Activated T-helper 17 cell treated with anti-CD3 and anti-CD28 coated beads, Interleukin-2, amount 50 U/mL, for 72 hours (primary cell): ENCODE data around the gene CREM. TPM values are rescaled to one million over a fixed set of nuclear protein-coding genes. Genes with fewer than 3 reads are reported as not detected.

Source experiments
- ATAC-seq: fragments of 150-1000 bp; cut with Tn5 transposase; replicated peaks from 2 replicates; pipeline ENCODE4 v1.10.0; 2021; ENCODE audit warnings: mild to moderate bottlenecking, moderate library complexity
- H3K27ac Mint-ChIP-seq: one replicate; pipeline ENCODE4 v1.8.0; 2022; ENCODE audit warnings: mixed read lengths
- H3K27me3 Mint-ChIP-seq: one replicate; pipeline ENCODE4 v1.8.0; 2022; ENCODE audit warnings: mixed read lengths
- H3K36me3 Mint-ChIP-seq: one replicate; pipeline ENCODE4 v1.8.0; 2022; ENCODE audit warnings: low read depth, mild to moderate bottlenecking, mixed read lengths
- H3K4me1 Mint-ChIP-seq: one replicate; pipeline ENCODE4 v1.8.0; 2022; ENCODE audit warnings: mixed read lengths
- H3K4me3 Mint-ChIP-seq: one replicate; pipeline ENCODE4 v1.8.0; 2022; ENCODE audit warnings: mild to moderate bottlenecking, mixed read lengths
- H3K9me3 Mint-ChIP-seq: one replicate; pipeline ENCODE4 v1.8.0; 2022; ENCODE audit warnings: mixed read lengths
- total RNA-seq, 2 donors: library from RNA; stranded (reverse); gene quantifications; one replicate each; pipeline ENCODE4 v1.2.3, GENCODE V29; 2022

Gene CREM
- total RNA-seq, 2 donors from 2014 or later: 126 to 150 TPM

DNA sequence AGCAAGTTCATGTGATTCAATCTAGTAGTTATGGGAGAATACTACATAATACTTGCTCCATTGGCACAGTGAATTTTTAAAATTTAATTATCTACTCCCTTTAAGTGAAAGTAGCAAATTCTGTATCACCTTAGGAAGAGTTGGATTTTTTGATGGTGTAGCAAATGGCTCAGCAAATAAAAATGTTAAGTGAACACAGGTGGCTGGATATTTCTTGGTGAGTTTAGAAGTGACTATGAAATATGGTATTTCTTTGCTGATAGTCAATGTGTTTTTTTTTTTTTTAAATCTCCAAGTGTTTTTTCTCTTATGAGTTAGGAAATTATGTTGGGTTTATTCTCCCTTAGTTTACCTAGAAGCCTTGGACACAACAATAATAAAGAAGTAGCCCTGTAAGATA lies 67.8 kb downstream of the CREM start:
- no peak for ATAC-seq
- H3K4me1 Mint-ChIP-seq: peaks cover 13% of the 10 kb centered on the region
- peaks cover 54% of the 10 kb centered on the region for H3K36me3 Mint-ChIP-seq
- H3K9me3 Mint-ChIP-seq: no peaks in the 10 kb centered on the region
- peak overlapping the region; percentile 93 for H3K27ac Mint-ChIP-seq
- peak overlapping the region; percentile 87 for H3K4me3 Mint-ChIP-seq
- H3K27me3 Mint-ChIP-seq: no peaks in the 10 kb centered on the region

- H3K27me3 Mint-ChIP-seq: no peaks in the 10 kb centered on the region
- ATAC-seq: peak; percentile 31
- H3K4me3 Mint-ChIP-seq: peak overlapping the region; percentile 87
- H3K9me3 Mint-ChIP-seq: no peaks in the 10 kb centered on the region
- peaks cover 13% of the 10 kb centered on the region for H3K4me1 Mint-ChIP-seq
- peak overlapping the region; percentile 93 for H3K27ac Mint-ChIP-seq
- H3K36me3 Mint-ChIP-seq: peaks cover 58% of the 10 kb centered on the region
Observed at GRCh38 chr10:35194906-35195305, 68.3 kb downstream of the CREM start.

DNA sequence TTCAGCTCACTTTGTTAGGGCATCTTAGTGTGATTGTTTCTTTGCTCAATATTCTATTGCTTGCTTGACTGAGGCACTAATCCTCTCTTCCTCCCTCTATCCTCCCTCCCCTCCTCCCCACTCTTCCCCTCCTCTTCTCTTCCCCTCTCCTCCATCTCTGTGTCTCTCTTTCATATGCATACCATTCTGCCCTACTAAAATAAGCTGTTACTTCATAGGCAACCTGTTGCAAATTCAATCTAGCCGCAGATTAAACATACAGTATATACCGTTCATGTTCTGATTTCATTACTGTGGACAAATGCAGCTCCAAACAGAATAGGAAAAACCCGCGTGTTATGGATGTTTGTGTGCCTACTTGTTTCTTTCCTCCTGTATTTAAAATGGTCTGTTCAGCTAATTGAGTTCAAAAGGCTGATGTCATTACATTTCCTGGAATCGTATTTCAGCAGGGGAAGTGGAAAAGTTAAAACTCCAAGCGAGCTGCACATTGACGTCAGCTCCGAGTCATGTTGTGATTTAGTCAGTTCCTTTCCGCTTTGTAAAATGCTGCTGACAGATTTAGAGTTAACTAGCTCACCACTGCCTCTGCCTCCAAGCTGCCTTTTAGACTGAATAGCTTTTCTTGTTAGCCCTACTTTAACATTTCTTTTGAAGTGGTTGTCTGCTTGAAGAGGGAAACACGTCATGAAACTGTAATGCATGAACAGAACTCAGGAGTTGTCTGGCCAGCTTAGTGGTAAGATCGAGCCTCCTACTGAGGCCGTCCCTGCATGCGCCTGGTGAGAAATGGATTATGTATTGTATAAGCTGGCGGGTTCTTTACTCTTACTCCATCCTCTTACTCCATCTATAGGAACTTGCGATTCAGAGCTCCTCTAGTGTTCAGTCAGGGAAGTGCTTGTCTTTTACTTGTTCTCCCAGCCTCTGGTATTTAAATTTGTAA lies 69.0 kb downstream of the CREM start:
- Mint-ChIP-seq H3K36me3 (peaks cover 65% of the 10 kb centered on the region), H3K27ac (peak overlapping the region; percentile 93), H3K4me1 (peaks cover 18% of the 10 kb centered on the region), H3K4me3 (peak overlapping the region; percentile 87), H3K9me3 (no peaks in the 10 kb centered on the region), H3K27me3 (no peaks in the 10 kb centered on the region)
- peak; percentile 88 for ATAC-seq

DNA sequence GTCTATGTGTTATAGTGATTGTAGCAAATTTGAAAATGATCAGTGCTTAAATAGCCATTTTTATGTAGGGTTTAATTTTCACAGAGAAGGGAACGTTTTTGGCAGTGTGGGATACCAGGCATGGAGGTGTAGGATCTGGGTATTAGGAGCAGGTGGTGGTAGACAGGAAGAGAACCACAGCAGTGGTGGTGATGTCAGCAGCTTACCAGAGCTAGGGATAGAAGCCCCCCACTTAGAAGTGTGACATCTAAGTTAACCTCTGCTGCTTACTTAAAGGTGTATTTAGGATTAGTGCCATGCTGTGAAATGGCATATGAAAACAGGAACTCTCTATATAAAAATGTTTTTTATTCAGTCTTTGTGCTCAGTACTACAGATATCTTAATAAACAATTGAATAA lies 73.8 kb downstream of the CREM start:
- H3K9me3 Mint-ChIP-seq: no peaks in the 10 kb centered on the region
- ATAC-seq: no peak
- H3K27ac Mint-ChIP-seq: no peak overlapping the region
- peaks cover 80% of the 10 kb centered on the region for H3K36me3 Mint-ChIP-seq
- no peaks in the 10 kb centered on the region for H3K27me3 Mint-ChIP-seq
- H3K4me1 Mint-ChIP-seq: peaks cover 13% of the 10 kb centered on the region
- H3K4me3 Mint-ChIP-seq: peak overlapping the region; percentile 48

GRCh38 chr10:35201234-35201633 lies 74.6 kb downstream of the CREM start:
- ATAC-seq: no peak

DNA sequence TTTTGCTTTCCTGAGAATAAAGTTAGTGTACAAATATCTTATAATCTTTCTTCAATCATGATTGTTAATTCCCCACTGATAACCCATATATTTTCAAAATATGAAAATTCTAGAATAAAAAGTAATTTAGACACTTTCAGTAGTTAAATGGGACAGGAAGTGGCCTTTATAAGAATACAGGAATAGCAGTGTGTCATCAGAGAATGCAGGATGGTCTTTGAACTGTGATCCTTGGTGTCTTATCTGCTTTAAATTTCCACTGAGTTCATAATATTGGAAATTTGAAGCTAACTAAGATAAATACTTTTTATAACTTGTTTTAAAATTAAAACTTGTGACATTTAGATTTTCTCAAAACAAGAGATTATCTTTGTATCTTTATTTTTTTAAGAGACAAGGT lies 75.4 kb downstream of the CREM start:
- H3K27ac Mint-ChIP-seq: peak overlapping the region; percentile 4
- peaks cover 13% of the 10 kb centered on the region for H3K4me1 Mint-ChIP-seq
- no peaks in the 10 kb centered on the region for H3K27me3 Mint-ChIP-seq
- no peaks in the 10 kb centered on the region for H3K9me3 Mint-ChIP-seq
- peak overlapping the region; percentile 58 for H3K4me3 Mint-ChIP-seq
- ATAC-seq: no peak
- H3K36me3 Mint-ChIP-seq: peaks cover 79% of the 10 kb centered on the region

More at GRCh38 chr10:35201234-35201633, 74.6 kb downstream of the CREM start:
- Mint-ChIP-seq H3K4me1 (peaks cover 13% of the 10 kb centered on the region), H3K27ac (peak overlapping the region; percentile 4), H3K9me3 (no peaks in the 10 kb centered on the region), H3K27me3 (no peaks in the 10 kb centered on the region), H3K4me3 (peak overlapping the region; percentile 58), H3K36me3 (peaks cover 78% of the 10 kb centered on the region)

- no peak for ATAC-seq
- H3K27me3 Mint-ChIP-seq: no peaks in the 10 kb centered on the region
- no peak overlapping the region for H3K4me3 Mint-ChIP-seq
- no peaks in the 10 kb centered on the region for H3K9me3 Mint-ChIP-seq
- H3K4me1 Mint-ChIP-seq: peaks cover 18% of the 10 kb centered on the region
- H3K36me3 Mint-ChIP-seq: peaks cover 82% of the 10 kb centered on the region
- no peak overlapping the region for H3K27ac Mint-ChIP-seq
Observed at GRCh38 chr10:35203745-35204144, 77.1 kb downstream of the CREM start.

DNA sequence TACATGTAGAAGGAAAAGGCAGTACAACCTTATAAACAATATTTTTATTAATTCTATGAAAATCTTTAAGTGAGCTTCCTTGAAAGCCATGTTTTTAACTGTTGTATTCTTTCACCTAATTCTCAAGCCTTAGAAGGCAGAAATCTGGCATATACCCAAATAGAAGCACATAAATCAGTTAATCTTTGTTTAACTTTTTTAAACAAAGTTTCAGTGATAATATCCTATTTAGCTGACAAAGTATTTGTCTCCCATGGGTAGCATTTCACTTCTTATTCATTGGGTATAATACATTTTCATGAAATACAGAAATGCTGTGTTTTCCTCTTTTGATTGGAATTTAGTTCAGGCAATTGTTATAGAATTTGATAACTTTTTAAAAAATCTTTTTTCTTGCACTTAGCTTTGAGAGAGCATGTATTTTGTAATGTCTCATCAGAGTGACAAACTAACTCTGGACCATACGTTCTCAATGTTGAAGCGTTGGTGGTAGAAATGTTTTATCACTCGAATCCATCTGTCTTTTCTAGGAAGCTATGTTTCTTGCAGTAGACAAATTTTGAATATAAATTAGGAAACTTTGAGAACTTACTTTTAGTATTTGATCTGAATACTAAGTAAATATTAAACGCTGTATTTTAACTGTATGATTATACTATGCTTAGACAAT lies 78.1 kb downstream of the CREM start:
- Mint-ChIP-seq H3K27me3 (no peaks in the 10 kb centered on the region), H3K4me1 (peaks cover 26% of the 10 kb centered on the region), H3K27ac (no peak overlapping the region), H3K9me3 (no peaks in the 10 kb centered on the region), H3K4me3 (no peak overlapping the region), H3K36me3 (peaks cover 87% of the 10 kb centered on the region)
- no peak for ATAC-seq

- no peaks in the 10 kb centered on the region for H3K9me3 Mint-ChIP-seq
- H3K4me1 Mint-ChIP-seq: peaks cover 18% of the 10 kb centered on the region
- no peak for ATAC-seq
- H3K27ac Mint-ChIP-seq: no peak overlapping the region
- H3K27me3 Mint-ChIP-seq: no peaks in the 10 kb centered on the region
- H3K4me3 Mint-ChIP-seq: peak overlapping the region; percentile 34
- H3K36me3 Mint-ChIP-seq: peaks cover 90% of the 10 kb centered on the region
Observed at GRCh38 chr10:35206274-35206673, 79.6 kb downstream of the CREM start.

DNA sequence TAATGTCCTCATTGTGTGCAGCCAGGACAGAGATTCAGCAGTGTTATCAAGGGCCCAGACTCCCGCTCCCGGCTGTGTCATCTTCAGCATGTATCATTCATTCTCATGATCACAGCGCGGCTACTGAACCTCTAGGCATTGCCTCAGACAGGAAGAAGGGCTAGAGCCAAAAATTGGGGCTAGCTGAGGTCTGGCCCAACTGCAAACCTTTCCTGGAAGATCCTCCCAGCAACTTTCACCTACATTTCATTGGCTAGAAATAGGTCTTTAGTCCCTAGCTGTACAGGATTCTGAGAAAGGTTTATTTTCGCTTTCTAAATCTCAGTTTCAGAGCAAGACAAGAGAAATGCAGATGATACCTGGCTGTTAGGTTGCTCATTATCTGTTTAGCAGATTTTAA lies 81.9 kb downstream of the CREM start:
- H3K27ac Mint-ChIP-seq: peak overlapping the region; percentile 61
- H3K9me3 Mint-ChIP-seq: no peaks in the 10 kb centered on the region
- H3K4me3 Mint-ChIP-seq: peak overlapping the region; percentile 69
- peaks cover 15% of the 10 kb centered on the region for H3K4me1 Mint-ChIP-seq
- peaks cover 96% of the 10 kb centered on the region for H3K36me3 Mint-ChIP-seq
- H3K27me3 Mint-ChIP-seq: no peaks in the 10 kb centered on the region
- ATAC-seq: peak; percentile 98

GRCh38 chr10:35208949-35209613 lies 82.4 kb downstream of the CREM start:
- Mint-ChIP-seq H3K27me3 (no peaks in the 10 kb centered on the region), H3K4me1 (peaks cover 18% of the 10 kb centered on the region), H3K4me3 (peak overlapping the region; percentile 69), H3K36me3 (peaks cover 95% of the 10 kb centered on the region), H3K9me3 (no peaks in the 10 kb centered on the region), H3K27ac (peak overlapping the region; percentile 61)
- ATAC-seq: peak; percentile 9

DNA sequence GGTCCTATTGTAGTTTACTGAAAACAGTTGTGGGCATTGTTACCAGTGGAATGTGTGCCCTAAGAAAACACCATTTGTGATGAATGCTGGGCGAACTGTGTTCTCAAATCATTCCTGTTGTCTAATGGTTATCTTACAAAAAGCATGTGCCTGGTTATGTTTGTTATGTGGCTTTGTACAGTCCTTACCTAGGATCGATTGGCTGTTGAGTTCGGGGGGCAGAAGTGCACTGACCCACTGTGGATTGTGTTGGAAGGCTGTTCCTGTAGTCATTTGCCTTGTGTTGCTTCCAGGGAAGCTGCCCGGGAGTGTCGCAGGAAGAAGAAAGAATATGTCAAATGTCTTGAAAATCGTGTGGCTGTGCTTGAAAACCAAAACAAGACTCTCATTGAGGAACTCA lies 84.3 kb downstream of the CREM start:
- Mint-ChIP-seq H3K27me3 (no peaks in the 10 kb centered on the region), H3K27ac (no peak overlapping the region), H3K4me1 (peaks cover 18% of the 10 kb centered on the region), H3K36me3 (peaks cover 80% of the 10 kb centered on the region), H3K4me3 (no peak overlapping the region), H3K9me3 (no peaks in the 10 kb centered on the region)
- ATAC-seq: no peak

DNA sequence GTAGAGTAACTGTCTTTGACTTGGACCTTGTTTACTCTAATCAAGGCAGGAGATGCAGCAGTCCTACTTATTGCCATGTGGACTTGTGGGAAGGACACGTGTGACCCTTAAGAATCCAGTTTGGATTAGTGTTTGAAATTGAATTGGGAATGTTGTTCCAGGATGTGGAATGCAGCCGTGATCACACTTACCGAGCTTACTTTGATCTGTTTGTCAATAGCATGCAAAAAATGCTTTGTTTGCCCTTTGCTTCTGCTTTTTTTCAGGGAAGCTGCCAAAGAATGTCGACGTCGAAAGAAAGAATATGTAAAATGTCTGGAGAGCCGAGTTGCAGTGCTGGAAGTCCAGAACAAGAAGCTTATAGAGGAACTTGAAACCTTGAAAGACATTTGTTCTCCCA lies 84.7 kb downstream of the CREM start:
- no peak overlapping the region for H3K4me3 Mint-ChIP-seq
- peaks cover 18% of the 10 kb centered on the region for H3K4me1 Mint-ChIP-seq
- H3K36me3 Mint-ChIP-seq: peaks cover 76% of the 10 kb centered on the region
- no peak for ATAC-seq
- no peaks in the 10 kb centered on the region for H3K9me3 Mint-ChIP-seq
- H3K27ac Mint-ChIP-seq: no peak overlapping the region
- H3K27me3 Mint-ChIP-seq: no peaks in the 10 kb centered on the region

GRCh38 chr10:35212856-35213255 lies 86.2 kb downstream of the CREM start:
- peaks cover 18% of the 10 kb centered on the region for H3K4me1 Mint-ChIP-seq
- no peak for ATAC-seq
- peaks cover 61% of the 10 kb centered on the region for H3K36me3 Mint-ChIP-seq
- no peaks in the 10 kb centered on the region for H3K27me3 Mint-ChIP-seq
- H3K4me3 Mint-ChIP-seq: no peak overlapping the region
- no peak overlapping the region for H3K27ac Mint-ChIP-seq
- no peaks in the 10 kb centered on the region for H3K9me3 Mint-ChIP-seq
